GM18867 (cell line): ENCODE measurements around the gene B3GNT9.

Source experiments
- ATAC-seq: cut with Tn5 transposase; IDR thresholded peaks from one replicate; pipeline ENCODE4 v1.9.1; 2021; ENCODE audit warnings: mild to moderate bottlenecking, moderate library complexity; ENCODE audit not compliant: unreplicated experiment

B3GNT9 gene

GRCh38 chr16:67150833-67151396 lies at the start of gene B3GNT9:
Gene B3GNT9, minus strand, starts transcription at chr16:67150998. Its CDS starts 513 bp downstream, at chr16:67150485.
- ATAC-seq: peak; percentile 44

- no peak for ATAC-seq
Observed at GRCh38 chr16:67200491-67200890, 49.7 kb upstream of the B3GNT9 start.

- ATAC-seq: no peak
Observed at GRCh38 chr16:67199808-67200198, 49.0 kb upstream of the B3GNT9 start.

- ATAC-seq: no peak
Observed at GRCh38 chr16:67199011-67199807, 48.4 kb upstream of the B3GNT9 start, which contains the start of gene ELMO3. Gene ELMO3, plus strand, starts transcription at chr16:67199131. Its CDS starts 196 bp downstream, at chr16:67199327.

- ATAC-seq: no peak
Observed at GRCh38 chr16:67198238-67198734, 47.5 kb upstream of the B3GNT9 start.

- no peak for ATAC-seq
Observed at GRCh38 chr16:67197704-67198103, 46.9 kb upstream of the B3GNT9 start.

GRCh38 chr16:67196881-67197280 lies 46.1 kb upstream of the B3GNT9 start:
- ATAC-seq: no peak

- ATAC-seq: no peak
Observed at GRCh38 chr16:67195676-67196075, 44.9 kb upstream of the B3GNT9 start.

GRCh38 chr16:67194260-67194659 lies 43.5 kb upstream of the B3GNT9 start:
- ATAC-seq: no peak

GRCh38 chr16:67193536-67193935 lies 42.7 kb upstream of the B3GNT9 start:
- no peak for ATAC-seq

- no peak for ATAC-seq
Observed at GRCh38 chr16:67192781-67193361, 42.1 kb upstream of the B3GNT9 start.

GRCh38 chr16:67191995-67192681 lies 41.3 kb upstream of the B3GNT9 start, which contains the start of gene E2F4:
Gene E2F4, plus strand, starts transcription at chr16:67192155. Its CDS starts 73 bp downstream, at chr16:67192228.
- peak; percentile 89 for ATAC-seq

- ATAC-seq: no peak
Observed at GRCh38 chr16:67191411-67191994, 40.7 kb upstream of the B3GNT9 start.

- no peak for ATAC-seq
Observed at GRCh38 chr16:67190448-67191399, 39.9 kb upstream of the B3GNT9 start.

GRCh38 chr16:67190041-67190440 lies 39.2 kb upstream of the B3GNT9 start, which contains the start of gene EXOC3L1:
Gene EXOC3L1, minus strand, starts transcription at chr16:67190136. Its CDS starts 460 bp downstream, at chr16:67189676.
- ATAC-seq: no peak

- ATAC-seq: no peak
Observed at GRCh38 chr16:67188798-67189197, 38.0 kb upstream of the B3GNT9 start.

- no peak for ATAC-seq
Observed at GRCh38 chr16:67188323-67188722, 37.5 kb upstream of the B3GNT9 start.

- no peak for ATAC-seq
Observed at GRCh38 chr16:67187175-67187890, 36.5 kb upstream of the B3GNT9 start.

- no peak for ATAC-seq
Observed at GRCh38 chr16:67186550-67186950, 35.8 kb upstream of the B3GNT9 start.
